Activated naive CD8-positive, alpha-beta T cell (primary cell): Measurements from ENCODE around the gene HNRNPU.
"Not testable (repeated sequence)": the region's sequence is repeated elsewhere in the genome, so short reads cannot be mapped to it uniquely, and the experiment has no call there.

ENCODE experiments used
- H3K27ac Mint-ChIP-seq: one replicate; pipeline ENCODE4 v1.8.0; 2021; ENCODE audit warnings: mixed read lengths
- H3K27me3 Mint-ChIP-seq: one replicate; pipeline ENCODE4 v1.8.0; 2021; ENCODE audit warnings: mixed read lengths
- H3K36me3 Mint-ChIP-seq: one replicate; pipeline ENCODE4 v1.8.0; 2021; ENCODE audit warnings: mixed read lengths
- H3K4me1 Mint-ChIP-seq: one replicate; pipeline ENCODE4 v1.8.0; 2021; ENCODE audit warnings: low read depth, mixed read lengths
- H3K4me3 Mint-ChIP-seq: one replicate; pipeline ENCODE4 v1.8.0; 2021; ENCODE audit warnings: mild to moderate bottlenecking, mixed read lengths
- H3K9me3 Mint-ChIP-seq: one replicate; pipeline ENCODE4 v1.8.0; 2021; ENCODE audit warnings: low read depth, mixed read lengths

The HNRNPU gene

GRCh38 chr1:244836135-244836521, 28.2 kb downstream of the HNRNPU start:
- H3K27me3 Mint-ChIP-seq, result no peaks in the 10 kb centered on the region
- H3K4me3 Mint-ChIP-seq, result peak overlapping the region; percentile 95
- H3K36me3 Mint-ChIP-seq, result peaks cover 24% of the 10 kb centered on the region
- peak overlapping the region; percentile 94 for H3K27ac Mint-ChIP-seq
- peaks cover 55% of the 10 kb centered on the region for H3K4me1 Mint-ChIP-seq
- H3K9me3 Mint-ChIP-seq, result peaks cover 7% of the 10 kb centered on the region

GRCh38 chr1:244835276-244836134, 28.8 kb downstream of the HNRNPU start, which contains the start of gene COX20:
Gene COX20 (plus strand): TSS chr1:244835658. CDS start chr1:244835715, 57 bp downstream.
- Mint-ChIP-seq H3K36me3 (peaks cover 21% of the 10 kb centered on the region), H3K4me3 (peak within 1 kb of the TSS; percentile 96), H3K9me3 (peaks cover 7% of the 10 kb centered on the region), H3K27me3 (no peaks in the 10 kb centered on the region), H3K4me1 (peaks cover 49% of the 10 kb centered on the region), H3K27ac (peak within 1 kb of the TSS; percentile 99)

- Mint-ChIP-seq H3K4me3 (peak overlapping the region; percentile 96), H3K36me3 (peaks cover 16% of the 10 kb centered on the region)
Measured at GRCh38 chr1:244834543-244835275, 29.6 kb downstream of the HNRNPU start.

GRCh38 chr1:244833734-244834542, 30.4 kb downstream of the HNRNPU start:
- Mint-ChIP-seq H3K4me3 (peak overlapping the region; percentile 96), H3K9me3 (peaks cover 7% of the 10 kb centered on the region), H3K27me3 (no peaks in the 10 kb centered on the region), H3K36me3 (peaks cover 13% of the 10 kb centered on the region), H3K4me1 (peaks cover 34% of the 10 kb centered on the region), H3K27ac (peak overlapping the region; percentile 99)

More at GRCh38 chr1:244834543-244835275, 29.6 kb downstream of the HNRNPU start:
- peaks cover 7% of the 10 kb centered on the region for H3K9me3 Mint-ChIP-seq
- H3K4me1 Mint-ChIP-seq, result peaks cover 42% of the 10 kb centered on the region
- H3K27me3 Mint-ChIP-seq, result no peaks in the 10 kb centered on the region
- H3K27ac Mint-ChIP-seq, result peak overlapping the region; percentile 99

GRCh38 chr1:244833260-244833659, 31.1 kb downstream of the HNRNPU start:
- not testable (repeated sequence) for H3K36me3 Mint-ChIP-seq, H3K9me3 Mint-ChIP-seq, H3K27ac Mint-ChIP-seq, H3K27me3 Mint-ChIP-seq
- H3K4me1 Mint-ChIP-seq, result peaks cover 27% of the 10 kb centered on the region
- peak overlapping the region; percentile 96 for H3K4me3 Mint-ChIP-seq

GRCh38 chr1:244830639-244831038, 33.7 kb downstream of the HNRNPU start:
- no peak overlapping the region for H3K27ac Mint-ChIP-seq
- no peaks in the 10 kb centered on the region for H3K9me3 Mint-ChIP-seq
- peaks cover 8% of the 10 kb centered on the region for H3K4me1 Mint-ChIP-seq
- H3K36me3 Mint-ChIP-seq, result no peaks in the 10 kb centered on the region
- H3K4me3 Mint-ChIP-seq, result no peak overlapping the region
- H3K27me3 Mint-ChIP-seq, result no peaks in the 10 kb centered on the region

- Mint-ChIP-seq H3K36me3 (no peaks in the 10 kb centered on the region), H3K27me3 (no peaks in the 10 kb centered on the region), H3K4me1 (no peaks in the 10 kb centered on the region), H3K9me3 (no peaks in the 10 kb centered on the region), H3K4me3 (no peak overlapping the region), H3K27ac (no peak overlapping the region)
Measured at GRCh38 chr1:244826712-244827111, 37.6 kb downstream of the HNRNPU start.

- H3K27me3 Mint-ChIP-seq, result no peaks in the 10 kb centered on the region
- no peak overlapping the region for H3K4me3 Mint-ChIP-seq
- no peaks in the 10 kb centered on the region for H3K9me3 Mint-ChIP-seq
- no peaks in the 10 kb centered on the region for H3K36me3 Mint-ChIP-seq
- no peaks in the 10 kb centered on the region for H3K4me1 Mint-ChIP-seq
- no peak overlapping the region for H3K27ac Mint-ChIP-seq
Measured at GRCh38 chr1:244822878-244823277, 41.5 kb downstream of the HNRNPU start.

GRCh38 chr1:244821134-244821533, 43.2 kb downstream of the HNRNPU start:
- Mint-ChIP-seq H3K4me3 (no peak overlapping the region), H3K27ac (no peak overlapping the region), H3K4me1 (no peaks in the 10 kb centered on the region), H3K27me3 (no peaks in the 10 kb centered on the region), H3K36me3 (no peaks in the 10 kb centered on the region), H3K9me3 (no peaks in the 10 kb centered on the region)

- Mint-ChIP-seq H3K4me3 (no peak overlapping the region), H3K4me1 (peaks cover 4% of the 10 kb centered on the region), H3K9me3 (no peaks in the 10 kb centered on the region), H3K27ac (no peak overlapping the region), H3K36me3 (no peaks in the 10 kb centered on the region), H3K27me3 (no peaks in the 10 kb centered on the region)
Measured at GRCh38 chr1:244820131-244820530, 44.2 kb downstream of the HNRNPU start.

GRCh38 chr1:244817415-244817894, 46.9 kb downstream of the HNRNPU start:
- Mint-ChIP-seq H3K9me3 (no peaks in the 10 kb centered on the region), H3K27me3 (peaks cover 1% of the 10 kb centered on the region), H3K4me3 (no peak overlapping the region), H3K4me1 (peaks cover 7% of the 10 kb centered on the region), H3K27ac (no peak overlapping the region), H3K36me3 (no peaks in the 10 kb centered on the region)

GRCh38 chr1:244815600-244816099, 48.7 kb downstream of the HNRNPU start:
- peaks cover 1% of the 10 kb centered on the region for H3K27me3 Mint-ChIP-seq
- peaks cover 7% of the 10 kb centered on the region for H3K4me1 Mint-ChIP-seq
- peak overlapping the region; percentile 33 for H3K4me3 Mint-ChIP-seq
- no peaks in the 10 kb centered on the region for H3K9me3 Mint-ChIP-seq
- H3K36me3 Mint-ChIP-seq, result no peaks in the 10 kb centered on the region
- H3K27ac Mint-ChIP-seq, result no peak overlapping the region

- no peaks in the 10 kb centered on the region for H3K9me3 Mint-ChIP-seq
- H3K27ac Mint-ChIP-seq, result no peak overlapping the region
Measured at GRCh38 chr1:244813327-244813726, 51.0 kb downstream of the HNRNPU start.

GRCh38 chr1:244810221-244810620, 54.1 kb downstream of the HNRNPU start:
- Mint-ChIP-seq H3K4me1 (peaks cover 3% of the 10 kb centered on the region), H3K9me3 (no peaks in the 10 kb centered on the region), H3K27me3 (peaks cover 1% of the 10 kb centered on the region), H3K4me3 (no peak overlapping the region), H3K27ac (no peak overlapping the region), H3K36me3 (no peaks in the 10 kb centered on the region)

More at GRCh38 chr1:244813327-244813726, 51.0 kb downstream of the HNRNPU start:
- Mint-ChIP-seq H3K36me3 (no peaks in the 10 kb centered on the region), H3K27me3 (peaks cover 1% of the 10 kb centered on the region), H3K4me1 (peaks cover 7% of the 10 kb centered on the region), H3K4me3 (no peak overlapping the region)
